GM06990 (cell line): ENCODE data around the gene RABEP1.
A peak's percentile ranks its signal among the peaks of the same experiment; 100 is the strongest.

Source experiments
- DNase-seq: peaks from one replicate; pipeline ENCODE4 v3.0.0-alpha.2; 2011; ENCODE audit not compliant: insufficient read length; ENCODE audit errors: extremely low read depth
- H3K27me3 ChIP-seq: replicated peaks from 2 replicates; pipeline ENCODE4 v1.6.0; 2011; ENCODE audit warnings: low read length; ENCODE audit not compliant: control insufficient read depth, insufficient read depth
- H3K36me3 ChIP-seq: 2 replicates; pipeline ENCODE4 v1.5.1; 2011; ENCODE audit warnings: low read length; ENCODE audit not compliant: control insufficient read depth, insufficient read depth
- H3K4me3 ChIP-seq: replicated peaks from 2 replicates; pipeline ENCODE4 v1.5.1; 2011; ENCODE audit warnings: low read depth, mild to moderate bottlenecking, control low read depth, low read length
- CTCF ChIP-seq: IDR thresholded peaks from 2 replicates; pipeline ENCODE4 v1.5.1; 2011; ENCODE audit warnings: low read length, control low read depth, mild to moderate bottlenecking, inconsistent platforms; ENCODE audit not compliant: insufficient read depth, poor library complexity, severe bottlenecking

The RABEP1 gene

GRCh38 chr17:5331506-5331905, 49.4 kb downstream of the RABEP1 start:
- peaks cover 2% of the 10 kb centered on the region for H3K36me3 ChIP-seq
- DNase-seq: no peak

GRCh38 chr17:5344914-5345313, 62.8 kb downstream of the RABEP1 start:
- TF ChIP-seq CTCF: no peak
- H3K27me3 ChIP-seq: no peaks in the 10 kb centered on the region
- peaks cover 5% of the 10 kb centered on the region for H3K36me3 ChIP-seq

More at GRCh38 chr17:5331506-5331905, 49.4 kb downstream of the RABEP1 start:
- TF ChIP-seq CTCF: no peak
- Histone ChIP-seq H3K4me3 (no peak overlapping the region), H3K27me3 (no peaks in the 10 kb centered on the region)

GRCh38 chr17:5352681-5353289, 70.7 kb downstream of the RABEP1 start:
- H3K4me3 ChIP-seq: no peak overlapping the region
- TF ChIP-seq CTCF: no peak
- DNase-seq: no peak
- H3K27me3 ChIP-seq: no peaks in the 10 kb centered on the region
- H3K36me3 ChIP-seq: peaks cover 15% of the 10 kb centered on the region

More at GRCh38 chr17:5344914-5345313, 62.8 kb downstream of the RABEP1 start:
- H3K4me3 ChIP-seq: no peak overlapping the region
- peak; percentile 10 for DNase-seq

GRCh38 chr17:5354310-5354709, 72.2 kb downstream of the RABEP1 start:
- Histone ChIP-seq H3K4me3 (no peak overlapping the region), H3K27me3 (no peaks in the 10 kb centered on the region), H3K36me3 (peaks cover 14% of the 10 kb centered on the region)
- no peak for TF ChIP-seq CTCF
- no peak for DNase-seq

GRCh38 chr17:5354886-5355415, 72.9 kb downstream of the RABEP1 start:
- Histone ChIP-seq H3K36me3 (peaks cover 14% of the 10 kb centered on the region), H3K4me3 (no peak overlapping the region), H3K27me3 (no peaks in the 10 kb centered on the region)
- DNase-seq: no peak
- no peak for TF ChIP-seq CTCF
